Measurements from ENCODE around the gene CYP2D6. TPM values are rescaled to one million over a fixed set of nuclear protein-coding genes. Genes with fewer than 3 reads are reported as not detected.
"Not testable (repeated sequence)": the region's sequence is repeated elsewhere in the genome, so short reads cannot be mapped to it uniquely, and the experiment has no call there.

CYP2D6 gene
- total RNA-seq, 1 donor, result 0.27 TPM

- DNase-seq (ENCODE audit: low read depth in 2 of 3, low spot score in 2 of 3), result no peak
These were observed 28.0 kb upstream of the CYP2D6 start for GRCh38 chr22:42158456-42159132.

- no peak for DNase-seq (ENCODE audit: low read depth in 2 of 3, low spot score in 2 of 3)
These were observed 26.0 kb upstream of the CYP2D6 start for GRCh38 chr22:42156598-42156997.

GRCh38 chr22:42156121-42156520, 25.5 kb upstream of the CYP2D6 start:
- no peak for DNase-seq (ENCODE audit: low read depth in 2 of 3, low spot score in 2 of 3)

- no peak for DNase-seq (ENCODE audit: low read depth in 2 of 3, low spot score in 2 of 3)
These were observed 24.5 kb upstream of the CYP2D6 start for GRCh38 chr22:42155053-42155543.

GRCh38 chr22:42154293-42155052, 23.9 kb upstream of the CYP2D6 start:
- DNase-seq (ENCODE audit: low read depth in 2 of 3, low spot score in 2 of 3), result no peak

GRCh38 chr22:42152661-42153270, 22.2 kb upstream of the CYP2D6 start:
- no peak for DNase-seq (ENCODE audit: low read depth in 2 of 3, low spot score in 2 of 3)

- DNase-seq (ENCODE audit: low read depth in 2 of 3, low spot score in 2 of 3), result no peak
These were observed 21.5 kb upstream of the CYP2D6 start for GRCh38 chr22:42151924-42152635.

GRCh38 chr22:42150727-42151590, 20.3 kb upstream of the CYP2D6 start:
- no peak for DNase-seq (ENCODE audit: low read depth in 2 of 3, low spot score in 2 of 3)

- not testable (repeated sequence) for DNase-seq (ENCODE audit: low read depth in 2 of 3, low spot score in 2 of 3)
These were observed 19.2 kb upstream of the CYP2D6 start for GRCh38 chr22:42149798-42150197.

GRCh38 chr22:42145175-42145574, 14.6 kb upstream of the CYP2D6 start:
- no peak for DNase-seq (ENCODE audit: low read depth in 2 of 3, low spot score in 2 of 3)

- DNase-seq (ENCODE audit: low read depth in 2 of 3, low spot score in 2 of 3), result not testable (repeated sequence)
These were observed 13.5 kb upstream of the CYP2D6 start for GRCh38 chr22:42143859-42144822.

GRCh38 chr22:42142771-42143461, 12.3 kb upstream of the CYP2D6 start:
- no peak for DNase-seq (ENCODE audit: low read depth in 2 of 3, low spot score in 2 of 3)

- not testable (repeated sequence) for DNase-seq (ENCODE audit: low read depth in 2 of 3, low spot score in 2 of 3)
These were observed 10.9 kb upstream of the CYP2D6 start for GRCh38 chr22:42141307-42142057.

GRCh38 chr22:42140153-42140552, 9.5 kb upstream of the CYP2D6 start:
- not testable (repeated sequence) for DNase-seq (ENCODE audit: low read depth in 2 of 3, low spot score in 2 of 3)

- DNase-seq (ENCODE audit: low read depth in 2 of 3, low spot score in 2 of 3), result not testable (repeated sequence)
These were observed 8.9 kb upstream of the CYP2D6 start for GRCh38 chr22:42139508-42139907.

GRCh38 chr22:42138972-42139371, 8.4 kb upstream of the CYP2D6 start:
- no peak for DNase-seq (ENCODE audit: low read depth in 2 of 3, low spot score in 2 of 3)

- DNase-seq (ENCODE audit: low read depth in 2 of 3, low spot score in 2 of 3), result no peak
These were observed 7.6 kb upstream of the CYP2D6 start for GRCh38 chr22:42138122-42138770.

All from hematopoietic multipotent progenitor cell (in vitro differentiated cells).